HG03558 (cell line): Measurements from ENCODE around the gene MCRS1.
"Not testable (repeated sequence)": the region's sequence is repeated elsewhere in the genome, so short reads cannot be mapped to it uniquely, and the experiment has no call there.

Experiments
- ATAC-seq: cut with Tn5 transposase; IDR thresholded peaks from one replicate; pipeline ENCODE4 v1.9.1; 2021; ENCODE audit warnings: moderate number of reproducible peaks; ENCODE audit not compliant: unreplicated experiment; ENCODE audit errors: extremely low read depth

Gene MCRS1

DNA sequence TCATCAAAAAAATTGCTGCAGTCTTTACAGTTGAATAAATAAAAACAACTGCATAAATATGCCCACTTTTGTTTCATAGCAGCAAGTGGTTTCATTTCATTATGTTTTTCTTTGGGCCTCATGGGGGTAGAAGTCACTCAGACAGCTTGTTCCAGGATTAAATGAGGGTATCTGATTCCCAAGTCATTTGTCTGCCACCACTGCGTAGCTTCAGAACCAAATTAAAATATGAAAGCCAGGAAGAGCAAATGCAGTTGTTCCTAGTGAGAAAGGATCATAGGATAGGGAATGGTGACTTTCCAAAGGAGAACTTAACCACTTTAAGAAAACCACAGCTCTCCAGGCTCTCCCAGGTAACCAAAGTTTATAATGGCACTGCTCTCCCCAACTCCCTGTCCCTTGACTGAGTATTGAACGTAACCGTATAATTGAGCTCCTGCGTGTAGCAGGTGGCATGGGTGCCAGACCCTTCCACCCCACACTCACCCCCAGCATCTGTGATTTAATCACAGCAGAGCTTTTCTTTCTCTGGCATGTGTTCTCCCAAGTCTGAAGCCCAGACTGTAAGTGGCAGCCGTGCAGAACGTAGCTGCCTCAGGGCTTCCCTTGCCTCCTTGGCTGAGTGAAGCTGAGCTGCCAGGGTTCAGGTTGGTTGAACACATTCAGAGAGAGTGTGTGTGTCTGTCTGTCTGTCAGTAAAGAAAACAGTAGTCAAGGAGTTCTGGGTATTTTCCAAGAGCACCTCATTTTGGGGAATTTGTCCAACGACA, 40.4 kb downstream of the MCRS1 start:
- no peak for ATAC-seq

DNA sequence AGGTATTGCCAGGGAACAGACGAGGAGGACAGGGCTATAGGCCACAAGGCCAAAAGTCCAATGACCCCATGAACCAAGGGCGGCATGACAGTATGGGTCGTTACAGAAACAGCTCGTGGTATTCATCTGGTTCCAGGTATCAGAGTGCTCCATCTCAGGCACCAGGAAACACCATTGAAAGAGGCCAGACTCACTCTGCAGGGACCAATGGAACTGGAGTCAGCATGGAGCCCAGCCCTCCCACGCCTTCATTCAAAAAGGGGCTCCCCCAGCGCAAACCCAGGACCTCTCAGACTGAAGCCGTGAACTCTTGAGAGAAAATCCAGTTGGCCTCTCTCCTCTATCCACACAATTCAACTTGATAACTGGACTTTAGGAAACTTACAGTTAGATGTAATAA, 42.0 kb downstream of the MCRS1 start:
- ATAC-seq: no peak

DNA sequence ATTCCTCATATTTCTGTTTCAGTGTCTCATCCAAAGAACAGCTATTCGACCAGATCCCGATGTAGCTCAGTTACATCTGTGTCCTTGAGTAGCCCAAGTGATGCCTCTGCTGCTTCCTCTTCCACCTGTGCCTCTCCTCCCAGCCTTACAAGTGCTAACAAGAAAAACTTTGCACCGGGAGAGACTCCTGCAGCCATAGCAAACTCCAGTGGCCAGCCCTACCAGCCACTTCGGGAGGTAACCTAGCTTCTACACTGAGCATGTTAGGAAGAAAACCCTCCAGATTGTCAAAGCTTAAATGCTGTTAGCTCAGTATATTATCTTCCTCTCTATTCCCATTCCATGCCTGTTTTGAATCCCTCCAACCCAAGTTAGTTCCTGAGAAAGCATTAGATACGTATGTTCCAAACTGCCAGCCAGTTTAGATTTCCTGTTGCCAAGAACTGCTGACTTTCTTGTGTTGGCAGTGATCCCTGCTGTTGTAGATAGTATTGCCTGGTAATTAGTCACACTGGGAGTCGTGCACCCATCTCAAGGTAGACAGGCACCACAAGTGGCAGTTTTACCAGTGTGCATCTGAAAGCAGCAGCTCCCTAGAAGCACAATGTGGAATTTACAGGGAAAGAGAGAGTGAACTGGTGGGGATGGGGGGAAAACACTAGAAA, 43.1 kb downstream of the MCRS1 start:
- no peak for ATAC-seq

DNA sequence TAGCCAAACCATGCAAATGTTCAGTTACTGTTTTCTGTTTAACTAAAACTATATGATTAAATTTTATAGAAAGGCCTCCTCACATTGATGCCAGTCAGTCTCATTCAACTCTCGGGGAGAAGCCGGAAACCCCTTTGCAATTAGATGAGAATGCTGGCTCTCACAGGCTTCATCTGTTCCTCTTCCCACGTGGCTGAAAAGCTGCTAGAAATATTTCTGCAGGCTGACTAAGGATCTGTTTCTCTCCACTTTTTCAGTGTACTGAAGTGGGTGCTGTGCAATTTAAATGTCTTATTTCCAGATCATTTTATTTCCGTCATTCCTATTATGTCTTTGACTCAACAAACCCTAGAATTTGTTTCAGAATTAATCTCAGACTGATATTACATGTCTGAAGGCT, 46.6 kb downstream of the MCRS1 start:
- ATAC-seq: no peak

DNA sequence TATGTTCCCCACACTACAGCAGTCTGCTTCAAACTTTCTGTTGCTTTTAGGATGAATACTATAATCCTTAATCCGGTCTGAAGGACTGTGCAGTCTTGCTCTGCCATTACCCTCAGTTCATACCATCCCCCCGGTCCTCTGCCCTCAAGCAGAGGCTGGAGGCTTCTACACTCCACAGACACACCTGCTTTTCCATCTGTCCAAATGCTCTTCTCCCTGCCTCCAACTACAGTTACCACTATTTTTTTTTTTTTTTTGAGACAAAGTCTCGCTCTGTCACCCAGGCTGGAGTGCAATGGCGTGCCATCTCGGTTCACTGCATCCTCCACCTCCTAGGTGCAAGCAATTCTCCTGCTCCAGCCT, 48.4 kb downstream of the MCRS1 start:
- ATAC-seq: no peak

DNA sequence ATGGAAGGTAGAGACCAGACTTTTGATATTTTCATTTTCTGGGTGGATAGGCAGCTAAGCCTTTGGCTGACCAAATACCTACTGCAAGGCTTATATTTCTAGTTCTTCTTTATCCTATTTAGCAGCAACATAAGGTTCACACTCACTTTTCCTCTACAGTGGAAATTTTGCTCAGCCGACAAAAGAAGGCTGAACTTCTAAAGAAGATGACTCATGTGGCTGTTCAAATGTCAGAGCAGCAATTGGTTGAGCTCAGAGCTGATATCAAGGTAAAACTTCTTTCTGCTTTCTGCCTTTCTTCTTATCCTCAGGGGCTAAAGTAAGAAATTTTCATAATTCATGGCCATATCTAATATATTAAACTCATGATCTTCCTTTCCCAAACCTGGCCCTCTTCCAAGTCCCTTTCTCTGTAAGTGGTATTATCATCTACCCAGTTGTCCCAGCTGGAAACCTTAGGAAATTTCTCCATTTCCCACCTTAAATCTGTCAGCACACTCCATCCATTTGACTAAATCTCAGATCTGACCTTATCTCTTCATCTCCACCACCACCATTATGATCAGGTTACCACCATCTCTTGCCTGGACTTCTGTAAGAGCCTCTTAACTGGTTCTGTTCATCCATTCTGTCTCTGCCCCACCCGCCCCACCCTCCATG, 48.9 kb downstream of the MCRS1 start:
- no peak for ATAC-seq

DNA sequence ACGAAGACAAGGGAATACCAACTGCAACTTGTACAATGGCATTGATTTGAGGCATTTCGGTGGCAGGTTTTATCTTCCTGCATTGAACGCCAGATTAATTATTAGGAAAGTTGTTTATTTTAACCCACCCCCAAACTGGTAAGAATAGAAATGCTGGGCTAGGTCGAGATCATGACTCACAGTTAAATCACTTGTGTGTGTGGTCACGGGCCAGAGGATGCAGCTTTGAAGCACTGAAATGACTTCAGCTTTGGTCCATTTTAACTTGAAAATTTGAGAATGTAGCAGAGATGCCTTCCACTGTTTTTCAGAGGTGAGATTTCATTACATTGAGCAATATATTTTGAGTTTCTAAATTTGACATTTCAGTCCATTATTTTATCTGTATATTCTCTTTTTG, 52.7 kb downstream of the MCRS1 start:
- ATAC-seq: no peak

DNA sequence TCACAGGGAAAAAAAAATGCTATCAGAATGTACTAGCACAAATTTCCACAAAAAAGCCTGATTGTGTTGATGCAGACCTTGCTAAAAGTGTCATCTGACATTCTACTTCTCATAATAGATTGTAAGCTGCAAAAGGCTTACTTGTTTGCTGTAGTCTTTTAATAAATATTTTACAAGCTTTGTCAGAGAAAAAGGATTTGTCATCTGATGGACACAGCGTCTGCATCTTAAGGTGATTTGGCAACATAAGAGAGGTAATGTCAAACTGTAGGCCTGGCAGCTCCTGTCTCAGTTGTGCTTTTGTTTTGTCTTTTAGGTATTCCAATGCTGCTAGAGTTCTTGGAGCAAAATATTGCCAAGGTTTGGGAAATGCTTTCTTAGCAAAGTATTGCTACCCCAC, 55.4 kb downstream of the MCRS1 start:
- ATAC-seq: no peak

DNA sequence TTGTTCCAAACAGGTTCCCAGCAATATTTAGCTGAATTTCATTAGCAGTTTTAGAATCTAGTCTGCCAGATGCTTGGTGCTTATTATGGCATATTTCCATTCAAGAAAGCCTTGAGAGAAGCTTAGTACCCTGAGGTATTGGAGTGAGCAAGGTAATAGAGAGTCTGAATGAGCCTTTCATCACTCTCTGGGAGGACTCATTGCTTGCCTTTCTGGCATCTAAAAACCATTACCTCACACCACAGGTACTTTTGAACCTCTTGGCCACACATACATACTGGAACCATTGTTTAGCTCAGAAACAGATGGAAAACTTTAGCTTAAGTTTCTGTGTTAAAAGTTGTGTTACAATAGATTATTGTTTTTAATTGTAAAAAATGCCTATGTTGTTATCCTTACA, 56.5 kb downstream of the MCRS1 start:
- ATAC-seq: no peak

DNA sequence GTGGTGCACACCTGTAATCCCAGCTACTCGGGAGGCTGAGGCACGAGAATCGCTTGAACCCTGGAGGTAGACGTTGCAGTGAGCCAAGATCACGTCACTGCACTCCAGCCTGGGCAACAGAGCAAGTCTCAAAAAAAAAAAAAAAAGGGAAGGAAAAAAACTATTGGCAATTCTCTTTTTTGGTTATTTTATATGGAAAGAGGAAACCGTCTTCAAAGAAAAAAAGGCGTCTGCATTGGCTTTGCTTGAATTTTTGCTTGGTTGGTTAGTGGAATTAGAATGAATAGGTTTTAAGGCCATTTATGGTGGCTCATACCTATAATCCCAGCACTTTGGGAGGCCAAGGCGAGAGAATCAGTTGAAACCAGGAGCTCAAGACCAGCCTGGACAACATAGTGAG, 58.3 kb downstream of the MCRS1 start:
- ATAC-seq: not testable (repeated sequence)
